Small intestine (tissue), 16 donors: ENCODE data around the gene GPR18. TPM values are rescaled to one million over a fixed set of nuclear protein-coding genes. Genes with fewer than 3 reads are reported as not detected.

Experiments used
- DNase-seq, 2 donors: peaks; one replicate each; pipeline versions ENCODE4 v3.0.0 to v3.0.0-alpha.2; 2013
- FAIRE-seq: peaks from 2 replicates; lab custom pipeline; 2012; peaks lifted over from hg19 to GRCh38; lab: Jason Lieb, UNC
- H3K27ac ChIP-seq, 3 donors: one replicate each; pipeline ENCODE4 v1.5.1; 2013; ENCODE audit warnings: low read length in 2 of 3, mild to moderate bottlenecking in 2 of 3, control low read depth in 1 of 3, inconsistent platforms in 1 of 3, low read depth in 1 of 3, moderate library complexity in 1 of 3
- H3K27me3 ChIP-seq, 3 donors: one replicate each; pipeline ENCODE4 v1.6.1; 2013; ENCODE audit warnings: low read length in 3 of 3, inconsistent platforms in 1 of 3; ENCODE audit not compliant: control insufficient read depth in 3 of 3, insufficient read depth in 3 of 3
- H3K36me3 ChIP-seq, 3 donors: one replicate each; pipeline ENCODE4 v1.6.1; 2013; ENCODE audit warnings: low read length in 3 of 3, inconsistent platforms in 1 of 3, low read depth in 1 of 3, mild to moderate bottlenecking in 1 of 3, moderate library complexity in 1 of 3; ENCODE audit not compliant: control insufficient read depth in 3 of 3, insufficient read depth in 2 of 3
- H3K4me1 ChIP-seq, 3 donors: one replicate each; pipeline ENCODE4 v1.6.1; 2013; ENCODE audit warnings: low read length in 2 of 3, inconsistent platforms in 1 of 3, low read depth in 1 of 3, mild to moderate bottlenecking in 1 of 3, moderate library complexity in 1 of 3; ENCODE audit not compliant: control insufficient read depth in 3 of 3, insufficient read depth in 2 of 3
- H3K4me3 ChIP-seq, 3 donors: one replicate each; pipeline ENCODE4 v1.5.1; 2013; ENCODE audit warnings: low read length in 3 of 3, control low read depth in 1 of 3, inconsistent platforms in 1 of 3, low read depth in 1 of 3, mild to moderate bottlenecking in 1 of 3, moderate library complexity in 1 of 3
- H3K9me3 ChIP-seq, 2 donors: one replicate each; pipeline ENCODE4 v1.6.1; 2013; ENCODE audit warnings: low read depth in 1 of 2, low read length in 1 of 2; ENCODE audit not compliant: control insufficient read depth in 2 of 2, insufficient read depth in 1 of 2
- WGBS, 3 donors: extraction: QIAGEN DNeasy Blood & Tissue Kit; methylation state at CpG; one replicate each; pipeline ENCODE4 v1.1.7; 2013; 5-methylcytosine and 5-hydroxymethylcytosine counted together
- long read RNA-seq, 10 donors: transcript quantifications; one replicate each; lab custom pipeline, GENCODE V29; 2026
- polyA plus RNA-seq, 4 donors: library from polyadenylated mRNA; stranded (reverse) in 3 of 4; unstranded in 1 of 4; fragments of 200-250 nt in 3 of 4; fragments of 120-200 nt in 1 of 4; gene quantifications; one replicate each; pipeline versions ENCODE4 v1.2.1 to v1.2.3, GENCODE V29; 2013
- donor health status: healthy with polysubstance abuse.
- donor health status: control.
- donor health status: control.
- donor health status: Bipolar disorder and iron deficiency.
- donor health status: healthy.

The GPR18 gene
- 1 to 10 TPM in 1 of 4 donors, under 1 TPM in 2, not detected in 1; 0.54 to 1.1 (median 0.66) TPM for polyA plus RNA-seq
- long read RNA-seq, donor 1 = 0 reads
- long read RNA-seq, donor 2 = 0 reads
- long read RNA-seq, donor 3 = 0 reads
- long read RNA-seq, donor 4 = 0 reads
- long read RNA-seq, donor 5 = 0 reads
- long read RNA-seq, donor 6 = 0 reads
- long read RNA-seq, donor 7 = 0 reads
- long read RNA-seq, donor 8 = 0 reads
- long read RNA-seq, donor 9 = 0 reads
- long read RNA-seq, donor 10 = 0 reads

DNA sequence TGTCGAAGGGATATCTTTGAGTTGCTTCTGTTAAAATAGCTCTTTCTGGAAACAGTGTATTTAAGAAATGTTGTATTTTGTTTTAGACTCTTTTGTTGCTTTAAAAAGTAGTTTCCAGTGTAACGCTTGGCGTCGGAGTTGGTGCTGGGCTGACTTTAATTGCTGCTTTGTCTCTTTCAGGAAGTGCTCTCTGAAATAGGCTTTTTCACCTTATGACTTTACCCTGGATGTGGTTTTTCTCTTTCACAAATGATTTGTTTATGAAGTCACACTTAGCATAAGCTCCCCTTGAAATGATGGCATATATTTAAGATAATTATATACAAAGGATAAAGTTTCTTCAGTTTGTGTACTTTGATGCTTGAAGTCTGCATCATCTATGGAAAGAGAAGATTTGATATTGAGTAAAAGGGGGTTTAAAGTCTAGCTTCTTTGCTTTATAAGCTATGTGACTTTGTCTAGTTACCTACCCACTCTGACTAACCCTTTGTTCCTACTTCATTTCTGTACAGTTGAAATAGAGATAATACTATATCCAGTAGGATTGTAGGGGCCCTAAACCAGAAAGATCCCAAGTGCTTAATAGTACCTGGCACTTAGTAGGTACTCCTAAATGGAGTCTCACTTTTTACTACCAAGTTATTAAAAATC is at the start of gene GPR18:
Gene GPR18, minus strand, starts transcription at position 170 of the 651 bp plus-strand sequence. CDS start 2,507 bp downstream, outside the sequence.
- peaks cover 0 to 6% (median 0%) of the 10 kb centered on the region in 3 donors for H3K4me1 ChIP-seq
- H3K9me3 ChIP-seq = no peaks in the 10 kb centered on the region
- peak within 1 kb of the TSS in 2 of 3 donors; percentile 41 to 54 for H3K27ac ChIP-seq
- peak in 1 of 2 donors; percentile 43 for DNase-seq
- FAIRE-seq = no peak
- H3K36me3 ChIP-seq = peaks cover 3 to 12% (median 9%) of the 10 kb centered on the region in 3 donors
- peak within 1 kb of the TSS in 1 of 3 donors; percentile 17 for H3K4me3 ChIP-seq
- H3K27me3 ChIP-seq = no peaks in the 10 kb centered on the region
- 60 to 84% (median 64%) methylated on average over 4 of the region's 4 CpGs for WGBS, 3 donors

DNA sequence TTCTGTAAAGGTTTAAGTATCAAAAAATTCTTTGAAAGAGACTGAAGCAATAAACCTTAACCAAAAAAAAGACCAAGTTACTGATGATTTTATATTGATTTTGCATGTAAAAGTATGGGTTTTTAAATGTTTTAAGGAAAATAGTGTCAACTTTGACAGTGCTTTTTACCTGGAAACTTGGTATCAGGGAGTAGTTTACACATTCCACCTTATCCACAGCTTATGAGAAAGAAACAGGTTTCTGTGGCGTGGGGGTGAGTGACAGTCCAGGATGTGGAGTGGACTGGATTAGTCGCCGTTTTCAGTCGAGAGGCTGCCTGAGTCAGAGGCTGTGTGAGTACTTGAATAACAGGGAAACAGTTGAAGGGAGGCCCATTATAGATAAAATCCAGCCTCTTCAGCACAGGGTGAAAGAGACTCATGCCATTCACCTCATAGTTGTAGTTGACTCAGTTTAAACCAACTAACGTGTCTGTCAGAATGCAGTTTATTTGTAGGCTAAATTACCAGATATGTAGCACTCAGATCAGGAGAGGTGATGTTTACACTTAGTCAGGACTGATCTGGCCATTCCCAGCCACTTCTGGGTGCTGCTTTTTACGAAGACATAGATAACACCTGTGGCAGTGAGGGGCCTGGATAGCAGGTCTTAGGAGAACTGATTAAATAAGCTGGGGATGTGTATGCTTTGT is 49.6 kb upstream of the GPR18 start:
- WGBS, 3 donors = 39 to 83% (median 67%) methylated on average over 6 of the region's 6 CpGs
- no peak for DNase-seq
- H3K4me3 ChIP-seq = no peak overlapping the region
- no peaks in the 10 kb centered on the region for H3K27me3 ChIP-seq
- H3K9me3 ChIP-seq = no peaks in the 10 kb centered on the region
- no peak for FAIRE-seq
- peaks cover 0 to 9% (median 0%) of the 10 kb centered on the region in 3 donors for H3K4me1 ChIP-seq
- peak overlapping the region in 2 of 3 donors; percentile 2 to 87 for H3K27ac ChIP-seq
- H3K36me3 ChIP-seq = peaks cover 0 to 22% (median 2%) of the 10 kb centered on the region in 3 donors

GRCh38 chr13:99307247-99307646 is 49.1 kb upstream of the GPR18 start, which contains the start of gene GPR183:
GPR183 (minus strand) TSS chr13:99307399; CDS start chr13:99296145, 11,254 bp downstream.
- peaks cover 0 to 19% (median 2%) of the 10 kb centered on the region in 3 donors for H3K36me3 ChIP-seq
- H3K27ac ChIP-seq = peak within 1 kb of the TSS in 2 of 3 donors; percentile 2 to 87
- H3K4me1 ChIP-seq = peaks cover 0 to 9% (median 0%) of the 10 kb centered on the region in 3 donors
- no peaks in the 10 kb centered on the region for H3K9me3 ChIP-seq
- peak within 1 kb of the TSS in 1 of 3 donors; percentile 21 for H3K4me3 ChIP-seq
- FAIRE-seq = peak; percentile 26
- H3K27me3 ChIP-seq = no peaks in the 10 kb centered on the region
- DNase-seq = peak; percentile 12 to 52
- 36 to 88% (median 58%) methylated on average over 4 of the region's 4 CpGs for WGBS, 3 donors

GRCh38 chr13:99305566-99305965 is 47.4 kb upstream of the GPR18 start:
- Histone ChIP-seq H3K27me3 (no peaks in the 10 kb centered on the region), H3K4me3 (no peak overlapping the region), H3K4me1 (peaks cover 0 to 13% (median 0%) of the 10 kb centered on the region in 3 donors), H3K27ac (peak overlapping the region in 1 of 3 donors; percentile 84), H3K9me3 (no peaks in the 10 kb centered on the region), H3K36me3 (peaks cover 0 to 18% (median 2%) of the 10 kb centered on the region in 3 donors)
- DNase-seq (no peak), FAIRE-seq (no peak)
- WGBS, 3 donors = 78 to 86% (median 82%) methylated on average over 8 of the region's 8 CpGs

DNA sequence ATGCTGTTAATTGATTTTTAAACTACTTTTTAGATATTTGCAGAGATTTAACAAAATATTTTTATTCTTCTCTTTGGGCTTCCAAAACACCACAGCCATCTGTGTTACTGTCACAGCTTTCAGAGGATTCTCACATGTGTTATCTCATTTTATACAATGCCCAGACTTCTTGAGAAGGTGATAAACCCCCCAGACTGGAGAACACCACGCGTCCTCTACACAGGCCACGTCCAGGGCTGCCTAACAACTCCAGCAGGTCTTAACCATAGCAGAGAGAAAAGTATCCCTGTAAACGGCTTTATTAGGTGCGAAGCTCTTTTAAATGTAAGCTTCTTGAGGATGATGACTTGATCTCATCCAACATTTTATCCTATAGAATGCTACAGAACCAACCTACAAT is 47.0 kb upstream of the GPR18 start:
- peak overlapping the region in 1 of 3 donors; percentile 72 for H3K27ac ChIP-seq
- no peak for DNase-seq

DNA sequence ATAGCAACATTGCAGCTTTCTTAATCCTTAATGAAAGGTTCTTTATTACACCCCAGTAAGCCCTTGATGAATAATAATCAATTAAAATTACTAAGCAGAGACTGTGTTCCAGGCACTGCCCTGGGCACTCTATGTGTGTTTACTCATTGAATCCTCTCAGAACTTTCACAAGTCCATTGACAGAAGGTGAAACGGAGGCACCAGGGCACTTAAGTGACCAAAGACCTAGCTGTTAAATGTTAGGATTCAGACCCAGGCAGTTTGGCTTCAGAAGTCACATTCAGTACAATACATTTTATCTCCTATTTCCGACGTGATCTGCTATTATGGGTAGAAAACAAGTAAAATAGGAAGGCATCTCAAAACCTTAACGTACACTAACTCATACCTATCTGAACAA is 46.4 kb upstream of the GPR18 start:
- Histone ChIP-seq H3K36me3 (peaks cover 0 to 14% (median 0%) of the 10 kb centered on the region in 3 donors), H3K27ac (peak overlapping the region in 1 of 3 donors; percentile 63), H3K4me1 (peaks cover 0 to 9% (median 0%) of the 10 kb centered on the region in 3 donors), H3K9me3 (no peaks in the 10 kb centered on the region), H3K27me3 (no peaks in the 10 kb centered on the region), H3K4me3 (no peak overlapping the region)
- DNase-seq (no peak), FAIRE-seq (no peak)
- 72 to 88% (median 74%) methylated on average over 4 of the region's 4 CpGs for WGBS, 3 donors

More for the DNA sequence above, 47.0 kb upstream of the GPR18 start:
- peaks cover 0 to 12% (median 0%) of the 10 kb centered on the region in 3 donors for H3K4me1 ChIP-seq
- H3K27me3 ChIP-seq = no peaks in the 10 kb centered on the region
- no peak for FAIRE-seq
- peaks cover 0 to 18% (median 2%) of the 10 kb centered on the region in 3 donors for H3K36me3 ChIP-seq
- 58 to 91% (median 82%) methylated on average over 5 of the region's 5 CpGs for WGBS, 3 donors
- no peaks in the 10 kb centered on the region for H3K9me3 ChIP-seq
- no peak overlapping the region for H3K4me3 ChIP-seq

DNA sequence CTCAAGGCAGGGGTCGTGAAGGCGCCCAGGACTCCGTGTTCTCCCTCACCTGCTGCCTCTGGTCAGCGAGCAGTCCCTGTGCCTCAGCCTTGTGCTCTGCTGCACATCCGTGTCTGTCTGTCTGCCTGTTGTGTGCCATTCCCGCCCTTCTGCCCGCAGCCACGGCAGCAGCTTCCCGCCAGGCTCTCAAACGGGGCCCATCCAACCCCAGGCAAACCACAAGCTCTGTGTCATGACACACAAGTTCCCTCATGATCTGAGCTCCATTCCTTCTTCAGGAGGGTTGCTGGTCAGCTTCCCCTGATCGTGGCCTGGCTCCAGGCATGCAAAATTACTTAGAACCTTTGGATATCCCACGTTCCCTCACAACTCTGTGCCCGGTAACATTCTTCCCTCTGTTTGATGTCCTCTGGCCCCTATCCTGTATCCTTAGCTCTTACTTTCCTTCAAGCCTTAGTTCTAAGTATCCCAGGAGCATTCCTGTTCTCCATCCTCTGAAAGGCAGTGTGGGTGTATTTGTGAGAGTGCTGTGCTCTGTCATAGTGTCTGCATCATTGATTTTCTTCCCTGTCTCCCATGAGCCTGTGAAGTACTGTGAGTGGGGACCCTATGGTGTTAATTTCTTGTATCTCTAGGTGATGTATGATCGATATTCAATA is 45.8 kb upstream of the GPR18 start:
- Histone ChIP-seq H3K36me3 (peaks cover 0 to 13% (median 0%) of the 10 kb centered on the region in 3 donors), H3K9me3 (no peaks in the 10 kb centered on the region), H3K4me3 (no peak overlapping the region), H3K27me3 (no peaks in the 10 kb centered on the region), H3K27ac (peak overlapping the region in 1 of 3 donors; percentile 79), H3K4me1 (peaks cover 0 to 9% (median 0%) of the 10 kb centered on the region in 3 donors)
- WGBS, 3 donors = 73 to 87% (median 81%) methylated on average over 14 of the region's 14 CpGs
- no peak for DNase-seq
- no peak for FAIRE-seq
